Common myeloid progenitor, CD34-positive (primary cell): Measurements from ENCODE around the gene NUP210.
"Not testable (repeated sequence)": the region's sequence is repeated elsewhere in the genome, so short reads cannot be mapped to it uniquely, and the experiment has no call there.

Experiments used
- CTCF ChIA-PET: fragments of 350-600 bp; sonication (Branson Sonifier 250); formaldehyde crosslinking; loops from one replicate; lab custom pipeline; 2021; ENCODE audit warnings: antibody characterized with exemption; lab: Charles Lee
- POLR2A ChIA-PET: fragments of 350-600 bp; sonication (Branson Sonifier 250); formaldehyde crosslinking; loops from one replicate; lab custom pipeline; 2021; ENCODE audit warnings: antibody characterized with exemption; lab: Charles Lee
- DNase-seq, 3 donors: peaks; one replicate each; pipeline versions ENCODE4 v3.0.0 to v3.0.0-alpha.2; 2013
- H3K27ac ChIP-seq, 2 experiments: 1 replicate in 1 of 2; 2 replicates in 1 of 2; pipeline ENCODE4 v1.7.0; 2013; ENCODE audit warnings: inconsistent platforms in 2 of 2, low read length in 2 of 2, mild to moderate bottlenecking in 2 of 2, low read depth in 1 of 2, moderate library complexity in 1 of 2; ENCODE audit not compliant: severe bottlenecking in 2 of 2, insufficient read depth in 1 of 2, poor library complexity in 1 of 2
- H3K27me3 ChIP-seq, 5 experiments: replicated peaks in 2 of 5; 1 replicate in 3 of 5; 2 replicates in 2 of 5; pipeline versions ENCODE4 v1.6.1 to v1.7.0; 2013; ENCODE audit warnings: low read length in 4 of 5, mild to moderate bottlenecking in 2 of 5, moderate library complexity in 2 of 5, inconsistent platforms in 1 of 5; ENCODE audit not compliant: insufficient read depth in 5 of 5, control insufficient read depth in 4 of 5
- H3K36me3 ChIP-seq, 4 experiments: 1 replicate in 2 of 4; 2 replicates in 2 of 4; pipeline versions ENCODE4 v1.6.1 to v1.7.0; 2013; ENCODE audit warnings: low read length in 3 of 4, control low read depth in 1 of 4, mild to moderate bottlenecking in 1 of 4; ENCODE audit not compliant: control insufficient read depth in 4 of 4, insufficient read depth in 4 of 4
- H3K4me1 ChIP-seq, 4 experiments: 1 replicate in 3 of 4; 2 replicates in 1 of 4; pipeline versions ENCODE4 v1.6.1 to v1.7.1; 2013; ENCODE audit warnings: low read length in 3 of 4, mild to moderate bottlenecking in 3 of 4, control low read depth in 1 of 4, inconsistent platforms in 1 of 4, moderate library complexity in 1 of 4; ENCODE audit not compliant: control insufficient read depth in 4 of 4, insufficient read depth in 4 of 4; ENCODE audit errors: control extremely low read depth in 1 of 4
- H3K4me3 ChIP-seq, 7 experiments: 1 replicate in 4 of 7; 2 replicates in 3 of 7; pipeline versions ENCODE4 v1.5.1 to v1.7.0; 2013; ENCODE audit warnings: mild to moderate bottlenecking in 7 of 7, low read length in 6 of 7, moderate library complexity in 6 of 7, inconsistent platforms in 2 of 7, low read depth in 2 of 7, control low read depth in 1 of 7; ENCODE audit not compliant: insufficient read depth in 4 of 7, control insufficient read depth in 1 of 7; ENCODE audit errors: extremely low read depth in 1 of 7
- H3K9me3 ChIP-seq, 5 experiments: 1 replicate in 4 of 5; 2 replicates in 1 of 5; pipeline versions ENCODE4 v1.6.1 to v1.7.1; 2013; ENCODE audit warnings: low read length in 4 of 5, mild to moderate bottlenecking in 2 of 5, inconsistent platforms in 1 of 5, low read depth in 1 of 5, moderate library complexity in 1 of 5; ENCODE audit not compliant: control insufficient read depth in 4 of 5, insufficient read depth in 2 of 5; ENCODE audit errors: control extremely low read depth in 1 of 5
- WGBS: methylation state at CpG from one replicate; pipeline ENCODE4 v1.1.5; 2013; ENCODE audit not compliant: insufficient coverage; 5-methylcytosine and 5-hydroxymethylcytosine counted together

The NUP210 gene

DNA sequence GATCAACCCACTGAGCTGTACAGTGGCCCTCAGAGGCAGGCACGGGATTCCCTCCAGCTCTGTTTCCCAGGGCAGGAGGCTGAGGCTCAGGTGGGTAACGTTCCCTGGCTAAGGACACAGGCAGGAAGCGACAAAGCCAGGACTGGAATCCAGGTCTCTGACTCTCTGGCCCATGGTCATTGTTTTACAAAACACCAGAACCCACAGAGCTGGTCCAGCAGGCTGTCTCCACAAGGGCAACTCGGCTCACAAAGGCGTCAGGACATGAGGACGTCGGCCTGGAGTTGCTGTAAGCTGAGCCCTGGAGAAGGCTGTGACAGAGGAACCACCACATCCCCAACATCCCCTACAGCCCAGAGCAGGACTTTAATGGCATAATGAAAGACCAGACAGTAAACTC, 30.7 kb downstream of the NUP210 start:
- no peak overlapping the region for H3K4me3 ChIP-seq
- H3K27ac ChIP-seq = no peak overlapping the region
- ChIA-PET CTCF (interaction anchor here (7.2 kb wide), 1 partner anchor 64 kb away, joined by 51 read pairs; no protein-coding TSS in a partner anchor), POLR2A (no interaction called here)
- no peak for DNase-seq
- H3K36me3 ChIP-seq = peaks cover 26 to 100% (median 91%) of the 10 kb centered on the region in 4 experiments
- WGBS = 91% methylated on average over 5 of the region's 7 CpGs
- H3K4me1 ChIP-seq = peaks cover 0 to 4% (median 0%) of the 10 kb centered on the region in 4 experiments
- no peaks in the 10 kb centered on the region for H3K27me3 ChIP-seq
- no peaks in the 10 kb centered on the region for H3K9me3 ChIP-seq

DNA sequence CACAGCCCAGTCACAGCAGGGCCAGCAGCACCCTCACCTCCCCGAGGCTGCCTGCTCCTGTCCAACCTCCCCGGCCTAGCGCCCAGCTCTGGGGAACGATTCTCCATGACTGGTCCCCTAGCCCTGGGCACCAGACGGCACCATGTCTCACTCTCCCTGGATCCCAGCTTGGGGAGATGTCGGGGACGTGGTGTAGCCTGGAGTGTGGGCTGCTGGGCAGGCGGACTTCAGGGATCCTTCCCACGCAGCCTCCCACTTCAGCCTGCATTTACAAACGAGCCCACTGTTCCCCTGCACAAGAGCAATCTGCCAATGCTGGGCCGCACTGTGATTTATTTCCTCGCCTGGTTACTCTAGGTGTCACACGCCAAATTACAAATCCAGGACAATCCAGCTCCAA, 31.3 kb downstream of the NUP210 start:
- DNase-seq = no peak
- Histone ChIP-seq H3K4me1 (peaks cover 0 to 4% (median 0%) of the 10 kb centered on the region in 4 experiments), H3K9me3 (no peaks in the 10 kb centered on the region), H3K27ac (no peak overlapping the region), H3K27me3 (no peaks in the 10 kb centered on the region), H3K4me3 (no peak overlapping the region), H3K36me3 (peaks cover 24 to 98% (median 88%) of the 10 kb centered on the region in 4 experiments)
- WGBS = 96% methylated on average over 13 of the region's 13 CpGs
- ChIA-PET POLR2A (no interaction called here), CTCF (interaction anchor here (0.7 to 7.2 kb wide), 2 partner anchors 65 to 85 kb away, joined by 3 to 51 read pairs; no protein-coding TSS in a partner anchor)

DNA sequence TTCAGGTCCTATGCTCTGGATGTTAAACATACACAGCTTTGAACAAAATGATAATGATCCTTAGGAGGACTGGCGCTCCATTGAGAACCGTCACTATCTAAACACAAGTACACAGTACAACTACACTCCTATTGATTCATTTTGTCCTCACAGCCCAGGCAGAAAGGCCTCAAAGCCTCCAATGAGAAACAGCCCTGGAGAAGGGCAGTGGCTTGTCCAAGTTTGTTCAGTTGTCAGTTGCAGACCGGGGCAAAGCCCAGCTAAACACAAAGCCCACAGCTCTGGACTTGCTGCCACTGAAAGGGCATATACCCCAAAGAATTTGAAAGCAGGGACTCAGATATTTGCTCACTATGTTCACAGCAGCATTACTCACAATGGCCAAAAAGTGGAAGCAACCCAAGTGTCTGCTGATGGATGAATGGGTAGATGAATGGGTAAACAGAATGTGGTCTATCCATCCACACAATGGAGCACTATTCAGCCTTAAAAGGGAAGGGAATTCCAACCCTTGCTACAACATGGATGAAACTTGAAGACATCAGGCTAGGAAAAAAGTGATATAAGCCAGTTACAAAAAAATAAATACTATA, 34.7 kb downstream of the NUP210 start:
- Histone ChIP-seq H3K36me3 (peaks cover 21 to 94% (median 77%) of the 10 kb centered on the region in 4 experiments), H3K9me3 (no peaks in the 10 kb centered on the region), H3K27me3 (no peaks in the 10 kb centered on the region), H3K4me1 (peaks cover 0 to 4% (median 0%) of the 10 kb centered on the region in 4 experiments), H3K4me3 (no peak overlapping the region), H3K27ac (no peak overlapping the region)
- CTCF ChIA-PET = no interaction called here
- 100% methylated on average over 3 of the region's 3 CpGs for WGBS
- POLR2A ChIA-PET = no interaction called here
- no peak for DNase-seq

DNA sequence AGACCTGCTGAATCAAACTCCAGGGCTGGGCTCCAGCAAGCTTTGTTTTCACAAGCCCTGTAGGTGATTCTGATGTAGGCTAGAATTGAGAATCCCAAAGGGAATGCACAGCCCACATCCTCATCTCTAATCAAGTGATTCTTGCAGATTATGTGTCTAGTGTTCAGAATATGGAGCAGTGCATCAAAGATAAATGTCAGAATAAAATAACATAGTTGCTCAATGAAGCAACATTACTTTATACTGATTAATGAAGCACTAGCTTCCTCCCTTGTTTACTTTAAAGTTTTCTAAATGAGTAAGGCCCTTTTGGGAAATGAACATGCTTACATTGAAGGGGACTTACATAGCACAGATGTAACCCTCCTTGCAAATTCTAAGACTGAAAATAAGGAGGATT, 39.2 kb downstream of the NUP210 start:
- DNase-seq = no peak
- Histone ChIP-seq H3K27ac (no peak overlapping the region), H3K9me3 (no peaks in the 10 kb centered on the region), H3K4me3 (no peak overlapping the region), H3K36me3 (peaks cover 15 to 91% (median 71%) of the 10 kb centered on the region in 4 experiments), H3K4me1 (peaks cover 0 to 3% (median under 1%) of the 10 kb centered on the region in 4 experiments), H3K27me3 (no peaks in the 10 kb centered on the region)
- POLR2A ChIA-PET = no interaction called here
- CTCF ChIA-PET = interaction anchor here (2.2 kb wide), 1 partner anchor 72 kb away, joined by 11 read pairs; no protein-coding TSS in a partner anchor

DNA sequence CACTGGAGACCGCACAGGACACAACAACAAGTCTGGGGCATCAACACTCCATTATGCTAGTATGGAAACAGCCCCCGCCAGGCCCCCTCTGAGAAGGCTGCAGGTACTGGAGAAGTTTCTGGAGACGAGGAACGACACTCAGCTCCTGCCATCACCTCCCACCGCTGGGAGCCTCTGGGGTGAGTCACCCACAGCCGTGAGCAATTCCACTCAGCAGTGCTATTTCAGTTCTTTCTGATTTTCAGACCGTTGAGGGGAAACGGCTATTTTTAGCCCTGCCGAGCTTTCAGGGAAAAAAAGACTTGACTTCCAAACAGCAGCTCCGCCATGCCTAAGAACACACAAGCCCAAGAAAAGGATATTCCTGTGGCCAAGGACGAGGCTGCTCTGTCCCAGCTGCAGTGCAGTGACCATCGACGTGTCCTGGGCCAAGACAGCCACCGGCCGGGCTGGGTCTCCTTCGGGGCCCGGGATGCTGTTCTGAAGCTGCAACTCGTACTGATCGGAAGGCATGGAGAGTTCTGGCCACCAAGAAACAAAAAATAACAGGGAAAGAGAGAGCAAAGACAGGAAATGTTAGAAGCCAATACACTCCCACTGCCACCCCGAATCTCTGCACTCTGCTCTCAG, 40.8 kb downstream of the NUP210 start:
- DNase-seq = no peak
- H3K4me1 ChIP-seq = peaks cover 0 to 3% (median 0%) of the 10 kb centered on the region in 4 experiments
- no peaks in the 10 kb centered on the region for H3K27me3 ChIP-seq
- POLR2A ChIA-PET = no interaction called here
- WGBS = 92% methylated on average over 20 of the region's 20 CpGs
- no peak overlapping the region for H3K27ac ChIP-seq
- CTCF ChIA-PET = interaction anchor here (1.3 kb wide), 2 partner anchors 25 to 82 kb away, joined by 3 to 4 read pairs; no protein-coding TSS in a partner anchor
- H3K9me3 ChIP-seq = no peaks in the 10 kb centered on the region
- no peak overlapping the region for H3K4me3 ChIP-seq
- H3K36me3 ChIP-seq = peaks cover 7 to 89% (median 67%) of the 10 kb centered on the region in 4 experiments

DNA sequence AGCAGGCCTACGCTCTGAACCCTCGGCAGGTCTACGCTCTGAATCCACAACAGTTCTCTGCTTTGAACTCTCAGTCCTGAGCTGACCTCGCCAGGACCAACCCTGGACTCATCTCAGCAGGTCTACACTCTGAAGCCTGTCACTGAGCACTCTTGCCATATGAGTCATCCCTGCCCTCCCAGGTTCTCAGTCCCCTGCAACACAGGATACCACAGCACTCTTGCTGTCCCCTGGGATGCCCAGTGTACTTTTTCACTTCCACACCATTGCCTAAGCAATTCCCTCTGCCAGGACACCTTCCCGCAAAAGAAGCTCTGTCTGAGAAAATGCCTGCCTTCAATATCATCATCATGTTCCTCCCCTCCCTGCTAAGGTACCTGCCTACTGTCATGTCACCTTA, 42.0 kb downstream of the NUP210 start:
- H3K27ac ChIP-seq = no peak overlapping the region
- H3K9me3 ChIP-seq = no peaks in the 10 kb centered on the region
- no peaks in the 10 kb centered on the region for H3K27me3 ChIP-seq
- peaks cover 0 to 3% (median 0%) of the 10 kb centered on the region in 4 experiments for H3K4me1 ChIP-seq
- WGBS = 97% methylated on average over 5 of the region's 5 CpGs
- H3K36me3 ChIP-seq = peaks cover 11 to 94% (median 77%) of the 10 kb centered on the region in 4 experiments
- no peak for DNase-seq
- ChIA-PET CTCF (interaction anchor here (1.3 kb wide), 2 partner anchors 24 to 83 kb away, joined by 3 to 4 read pairs; no protein-coding TSS in a partner anchor), POLR2A (interaction anchor here (0.7 kb wide), 1 partner anchor 180 kb away, joined by 3 read pairs; no protein-coding TSS in a partner anchor)
- H3K4me3 ChIP-seq = no peak overlapping the region

DNA sequence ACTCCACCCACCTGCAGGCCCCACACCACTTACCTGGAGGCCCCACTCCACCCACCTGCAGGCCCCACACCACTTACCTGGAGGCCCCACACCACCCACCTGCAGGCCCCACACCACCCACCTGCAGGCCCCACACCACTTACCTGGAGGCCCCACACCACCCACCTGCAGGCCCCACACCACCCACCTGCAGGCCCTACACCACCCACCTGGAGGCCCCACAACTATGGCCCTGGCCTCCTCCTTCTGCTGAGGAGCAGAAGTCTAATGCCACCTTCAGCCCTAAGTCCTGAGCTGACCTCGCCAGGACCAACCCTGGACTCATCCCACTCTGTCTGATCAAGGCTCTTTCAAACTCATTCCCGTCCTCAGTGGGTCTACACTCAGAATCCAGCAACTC, 42.4 kb downstream of the NUP210 start:
- not testable (repeated sequence) for H3K4me3 ChIP-seq, H3K27me3 ChIP-seq, H3K27ac ChIP-seq, DNase-seq, H3K4me1 ChIP-seq, H3K9me3 ChIP-seq
- 100% methylated on average over 2 of the region's 2 CpGs for WGBS
- peaks cover 13 to 94% (median 79%) of the 10 kb centered on the region in 4 experiments for H3K36me3 ChIP-seq
- ChIA-PET CTCF (interaction anchor here (1.3 kb wide), 1 partner anchor 84 kb away, joined by 4 read pairs; no protein-coding TSS in a partner anchor), POLR2A (interaction anchor here (0.7 kb wide), 1 partner anchor 180 kb away, joined by 3 read pairs; no protein-coding TSS in a partner anchor)
